GM19467 (cell line): ENCODE measurements around the gene RND1.
"Not testable (repeated sequence)": the region's sequence is repeated elsewhere in the genome, so short reads cannot be mapped to it uniquely, and the experiment has no call there.

ENCODE experiments used
- ATAC-seq: cut with Tn5 transposase; IDR thresholded peaks from one replicate; pipeline ENCODE4 v1.9.1; 2021; ENCODE audit warnings: mild to moderate bottlenecking, moderate library complexity; ENCODE audit not compliant: unreplicated experiment

The RND1 gene

DNA sequence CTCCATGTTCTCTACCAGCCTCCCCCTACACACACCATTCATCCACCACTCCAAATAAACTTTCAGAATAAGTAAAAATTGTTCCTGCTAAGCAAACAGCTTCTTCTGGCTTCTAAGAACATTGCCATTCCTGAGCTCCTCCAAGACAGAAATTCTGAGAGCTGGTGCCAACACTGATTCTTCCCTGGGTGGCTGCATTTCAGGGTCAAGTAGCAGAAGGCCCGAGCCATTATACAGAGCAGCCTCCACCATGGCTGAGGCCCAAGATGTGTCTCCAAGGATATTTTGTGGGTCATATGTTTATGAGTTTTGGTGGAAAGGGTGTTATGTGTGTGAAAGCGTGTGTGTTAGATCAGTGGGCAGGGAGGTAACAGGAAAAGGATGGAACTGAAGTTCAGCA, 3.5 kb upstream of the RND1 start:
- no peak for ATAC-seq

DNA sequence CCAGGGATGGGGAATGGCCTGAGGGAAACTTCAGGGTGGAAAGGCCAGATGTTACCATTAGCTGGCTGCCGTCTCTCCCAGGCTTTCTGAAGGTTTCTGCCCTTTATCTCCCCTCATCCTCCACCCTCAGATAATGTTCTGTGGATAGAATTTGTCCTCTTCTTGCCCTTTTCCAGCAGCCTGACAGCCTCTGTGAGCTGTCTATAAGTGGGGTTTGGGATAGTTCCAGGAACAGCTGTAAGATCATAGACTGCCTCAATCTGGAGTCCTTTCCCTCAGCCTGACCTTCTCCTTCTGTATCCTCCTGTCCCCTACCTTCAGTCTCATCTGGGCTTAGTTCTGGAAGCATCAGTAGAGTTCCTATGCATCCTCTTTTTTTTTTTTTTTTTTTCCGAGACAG, 2.8 kb upstream of the RND1 start:
- ATAC-seq = no peak

GRCh38 chr12:48866052-48866711, 512 bp upstream of the RND1 start:
- no peak for ATAC-seq

- ATAC-seq = no peak
Measured at GRCh38 chr12:48863291-48863690, 2.4 kb downstream of the RND1 start.

GRCh38 chr12:48862760-48863159, 2.9 kb downstream of the RND1 start:
- ATAC-seq = no peak

- ATAC-seq = no peak
Measured at GRCh38 chr12:48861111-48861510, 4.6 kb downstream of the RND1 start.

DNA sequence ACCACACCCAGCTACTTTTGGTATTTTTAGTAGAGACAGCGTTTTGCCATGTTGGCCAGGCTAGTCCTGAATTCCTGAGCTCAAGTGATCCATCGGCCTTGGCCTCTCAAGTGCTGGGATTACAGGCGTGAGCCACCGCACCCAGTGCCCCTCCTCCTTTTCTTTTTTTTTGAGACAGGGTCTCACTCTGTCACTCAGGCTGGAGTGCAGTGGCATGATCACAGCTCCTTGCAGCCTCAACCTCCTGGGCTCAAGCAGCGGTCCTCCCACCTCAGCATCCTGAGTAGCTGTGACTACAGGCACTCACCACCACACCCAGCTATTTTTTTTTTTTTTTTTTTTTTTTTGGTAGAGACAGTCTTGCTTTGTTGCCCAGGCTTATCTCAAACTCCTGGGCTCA, 5.4 kb downstream of the RND1 start:
- not testable (repeated sequence) for ATAC-seq

DNA sequence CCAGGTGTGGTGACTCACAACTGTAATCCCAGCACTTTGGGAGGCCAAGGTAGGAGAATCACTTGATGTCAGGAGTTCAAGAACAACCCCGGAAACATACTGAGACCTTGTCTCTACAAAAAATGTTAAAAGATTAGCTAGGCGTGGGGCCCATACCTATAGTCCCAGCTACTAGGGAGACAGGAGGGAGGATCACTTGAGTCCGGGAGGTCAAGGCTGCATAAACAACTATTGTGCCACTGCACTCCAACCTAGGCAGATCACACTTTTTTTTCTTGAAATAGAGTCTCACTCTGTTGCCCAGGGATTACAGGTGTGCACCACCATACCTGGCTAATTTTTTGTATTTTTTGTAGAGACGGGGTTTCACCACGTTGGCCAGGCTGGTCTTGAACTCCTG, 6.1 kb downstream of the RND1 start:
- no peak for ATAC-seq

- no peak for ATAC-seq
Measured at GRCh38 chr12:48858043-48858442, 7.6 kb downstream of the RND1 start.

- no peak for ATAC-seq
Measured at GRCh38 chr12:48857278-48857994, 8.2 kb downstream of the RND1 start.

DNA sequence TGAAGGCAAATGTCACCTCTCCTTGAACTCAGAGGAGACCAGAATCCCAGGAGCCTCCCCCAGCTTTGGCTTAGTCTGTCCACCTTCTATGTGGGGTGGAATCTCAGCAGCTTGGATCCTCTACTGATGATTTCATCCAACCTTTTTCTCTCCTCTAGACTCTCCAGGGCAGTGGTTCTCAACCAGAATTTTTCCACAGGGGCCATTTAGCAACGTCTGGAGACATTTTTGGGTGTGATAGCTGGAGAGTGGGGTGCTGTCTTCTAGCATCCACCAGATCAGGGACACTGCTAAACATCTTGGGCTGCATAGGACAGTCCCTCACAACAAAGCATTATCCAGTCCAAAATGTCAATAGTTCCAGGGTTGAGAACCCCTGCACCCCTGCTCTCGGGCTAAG, 9.3 kb downstream of the RND1 start:
- no peak for ATAC-seq

DNA sequence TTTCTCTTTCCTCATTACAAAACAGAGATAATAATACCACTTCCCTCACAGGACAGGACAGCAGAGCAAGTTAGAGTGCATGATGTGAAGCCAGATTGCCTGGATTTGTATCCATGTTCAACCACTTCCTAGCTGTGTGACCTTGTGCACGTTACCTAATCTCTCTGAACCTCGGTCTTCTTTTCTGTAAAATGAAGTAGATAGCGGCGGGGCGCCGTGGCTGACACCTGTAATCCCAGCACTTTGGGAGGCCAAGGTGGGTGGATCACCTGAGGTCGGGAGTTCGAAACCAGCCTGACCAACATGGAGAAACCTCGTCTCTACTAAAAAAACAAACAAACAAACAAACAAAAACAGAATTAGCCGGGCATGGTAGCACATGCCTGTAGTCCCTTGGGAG, 10.7 kb downstream of the RND1 start:
- ATAC-seq = not testable (repeated sequence)

GRCh38 chr12:48854488-48854887, 11.2 kb downstream of the RND1 start:
- no peak for ATAC-seq

DNA sequence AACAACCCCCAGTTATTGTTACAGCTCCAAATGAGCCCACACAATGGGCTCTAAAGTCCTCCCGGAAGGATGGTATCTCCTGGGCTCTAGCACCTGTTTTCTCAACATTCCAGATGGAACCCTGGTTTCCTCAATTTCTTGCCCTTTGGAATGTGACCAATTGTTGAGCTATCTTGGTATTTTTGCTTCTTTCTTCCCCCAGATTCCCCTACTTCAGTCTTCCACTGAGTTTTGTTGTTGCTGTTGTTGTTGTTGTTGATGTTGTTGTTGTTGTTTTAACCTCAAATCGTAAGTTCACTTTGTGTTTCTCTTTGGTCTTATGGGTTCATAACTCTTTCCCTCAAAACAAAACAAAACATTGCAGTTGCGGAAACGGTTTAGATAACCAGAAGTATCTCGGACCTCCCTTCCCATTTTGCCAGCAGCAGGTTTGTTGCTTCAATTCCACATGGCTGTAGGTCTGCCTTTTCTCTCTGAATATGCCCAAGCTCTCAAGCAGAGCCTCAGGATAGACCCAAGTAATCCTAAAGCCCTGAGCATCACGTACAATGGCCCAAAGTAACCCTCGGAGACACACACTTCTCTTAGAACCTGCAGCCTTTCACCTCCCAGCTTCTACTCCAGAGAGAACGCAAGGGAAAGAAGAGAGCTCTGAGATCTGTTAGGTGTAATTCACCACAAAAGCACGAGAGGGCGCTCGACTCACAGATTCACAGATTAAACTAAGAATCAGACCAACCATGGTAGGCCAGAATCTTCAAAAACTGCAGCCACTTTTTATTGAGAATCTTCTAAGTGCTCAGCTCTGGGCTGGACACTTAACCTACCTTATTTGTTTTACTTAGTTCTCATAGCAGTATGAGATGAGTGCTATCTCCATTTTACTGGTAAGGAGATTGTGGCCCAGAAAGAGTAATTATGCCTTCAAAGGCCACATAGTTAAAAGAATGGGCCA, 12.7 kb downstream of the RND1 start:
- ATAC-seq = peak; percentile 46

- peak; percentile 92 for ATAC-seq
Measured at GRCh38 chr12:48851883-48852733, 13.6 kb downstream of the RND1 start, which contains the start of gene DDX23. Gene DDX23 (minus strand): TSS chr12:48852163. CDS start chr12:48845782, 6,381 bp downstream.

DNA sequence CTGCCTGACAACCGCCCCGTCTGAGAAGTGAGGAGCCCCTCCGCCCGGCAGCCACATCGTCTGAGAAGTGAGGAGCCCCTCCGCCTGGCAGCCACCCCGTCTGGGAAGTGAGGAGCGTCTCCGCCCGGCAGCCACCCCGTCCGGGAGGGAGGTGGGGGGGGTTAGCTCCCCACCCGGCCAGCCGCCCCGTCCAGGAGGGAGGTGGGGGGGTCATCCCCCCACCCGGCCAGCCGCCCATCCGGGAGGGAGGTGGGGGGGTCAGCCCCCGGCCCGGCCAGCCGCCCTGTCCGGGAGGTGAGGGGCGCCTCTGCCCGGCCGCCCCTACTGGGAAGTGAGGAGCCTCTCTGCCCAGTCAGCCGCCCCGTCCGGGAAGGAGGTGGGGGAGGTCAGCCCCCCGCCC, 23.6 kb downstream of the RND1 start:
- ATAC-seq = not testable (repeated sequence)

DNA sequence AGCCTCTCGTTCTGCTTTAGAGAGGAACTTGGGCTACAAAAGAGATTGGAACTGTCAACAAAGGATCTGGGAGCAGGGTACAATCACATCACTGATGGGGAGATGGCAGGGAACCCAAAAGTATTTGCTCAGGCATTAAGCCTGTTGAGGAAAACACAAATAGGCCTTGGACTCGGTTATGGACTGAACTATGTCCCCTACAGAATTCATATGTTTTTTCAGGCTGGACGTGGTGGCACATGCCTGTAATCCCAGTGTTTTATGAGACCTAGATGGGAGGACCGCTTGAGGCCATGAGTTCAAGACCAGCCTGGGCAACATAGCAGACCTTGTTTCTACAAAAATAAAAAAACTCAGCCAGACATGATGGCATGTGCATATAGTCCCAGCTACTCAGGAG, 27.6 kb downstream of the RND1 start:
- ATAC-seq = no peak

DNA sequence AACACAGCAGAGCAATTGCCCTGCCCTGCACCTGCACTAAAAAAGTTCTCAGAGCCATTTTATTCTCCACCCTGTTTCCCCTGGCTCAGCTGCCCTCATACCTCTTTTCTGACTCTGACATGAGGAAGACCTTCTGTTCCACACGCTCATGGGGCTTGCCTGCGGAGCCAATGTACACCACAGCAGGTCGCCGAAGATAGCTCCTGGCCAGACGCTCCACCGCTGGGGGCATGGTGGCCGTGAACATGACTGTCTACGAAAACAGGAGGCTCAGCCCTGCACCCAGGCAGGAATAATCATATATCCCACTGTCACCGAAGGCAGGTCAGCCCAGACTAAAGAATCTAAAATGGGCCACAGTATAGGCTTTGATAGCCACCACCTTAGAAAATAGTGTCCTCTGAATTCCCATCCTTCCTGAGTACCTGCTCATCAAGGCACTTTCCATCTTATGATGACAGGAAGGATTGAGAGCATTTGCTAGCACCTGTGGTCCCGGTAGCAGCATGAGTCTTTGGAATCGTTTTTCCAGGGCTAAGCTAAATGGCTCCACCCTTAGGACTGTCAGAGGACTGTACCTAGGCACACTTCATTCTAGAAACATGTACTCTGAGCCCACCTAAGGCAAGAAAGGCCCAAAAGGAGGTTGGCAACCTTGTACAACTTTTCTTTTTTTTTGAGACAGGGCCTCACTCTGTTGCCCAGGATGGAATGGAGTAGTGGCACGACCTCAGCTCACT, 33.2 kb downstream of the RND1 start:
- ATAC-seq = no peak

DNA sequence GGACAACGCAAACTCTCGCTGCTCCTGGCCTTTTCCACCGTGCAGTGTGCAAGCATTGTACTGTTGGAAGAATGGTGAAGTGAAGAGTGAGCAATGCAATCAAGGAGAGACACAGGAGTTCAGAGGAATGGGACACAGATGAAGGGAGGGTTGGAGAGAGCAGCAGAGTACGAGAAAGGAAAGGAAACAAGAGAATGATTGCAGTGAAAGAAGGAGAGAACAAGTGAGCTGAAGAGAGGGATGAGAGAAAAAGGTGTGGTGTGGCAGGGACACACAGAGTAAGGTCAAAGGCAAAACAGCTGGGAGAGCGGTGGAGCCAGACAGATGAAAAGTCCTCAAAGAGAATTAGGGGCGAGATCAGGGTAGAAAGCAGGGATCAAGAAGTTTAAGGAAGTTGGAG, 34.4 kb downstream of the RND1 start:
- no peak for ATAC-seq
